Measurements from ENCODE around the gene NRIP1. TPM values are rescaled to one million over a fixed set of nuclear protein-coding genes. Genes with fewer than 3 reads are reported as not detected.

Gene NRIP1
- total and polyA plus RNA-seq, 12 donors, result 8.0 to 75.8 (median 46.0) TPM

- Histone ChIP-seq H3K4me1 (replicated peaks in 1 of 2) (no peaks in the 10 kb centered on the region), H3K9me3 (replicated peaks in 1 of 3) (no peaks in the 10 kb centered on the region), H3K4me3 (no peak overlapping the region), H3K27me3 (no peaks in the 10 kb centered on the region), H3K36me3 (replicated peaks in 1 of 2) (no peaks in the 10 kb centered on the region), H3K27ac (no peak overlapping the region)
- TF ChIP-seq POLR2A (IDR thresholded peaks at IDR 0.05) (no peak), CTCF (IDR thresholded peaks at IDR 0.05) (no peak)
- intact Hi-C loops (cut with DNase I), result no loop called here
- WGBS, 4 donors, result 93 to 98% (median 96%) methylated on average over 4 of the region's 4 CpGs
- DNase-seq, result no peak
Measured at GRCh38 chr21:14952916-14953315, 111.9 kb downstream of the NRIP1 start.

GRCh38 chr21:14949603-14950002 is 115.2 kb downstream of the NRIP1 start:
- no peaks in the 10 kb centered on the region for H3K27me3 ChIP-seq
- H3K4me1 ChIP-seq (replicated peaks in 1 of 2), result no peaks in the 10 kb centered on the region
- H3K36me3 ChIP-seq (replicated peaks in 1 of 2), result no peaks in the 10 kb centered on the region
- 70 to 83% (median 79%) methylated on average over 4 of the region's 4 CpGs for WGBS, 4 donors
- no peaks in the 10 kb centered on the region for H3K9me3 ChIP-seq (replicated peaks in 1 of 3)
- TF ChIP-seq CTCF (IDR thresholded peaks at IDR 0.05) (no peak), POLR2A (IDR thresholded peaks at IDR 0.05) (no peak)
- DNase-seq, result no peak
- intact Hi-C loops (cut with DNase I), result no loop called here
- no peak overlapping the region for H3K4me3 ChIP-seq
- H3K27ac ChIP-seq, result no peak overlapping the region

- no peaks in the 10 kb centered on the region for H3K9me3 ChIP-seq (replicated peaks in 1 of 3)
- intact Hi-C loops (cut with DNase I), result no loop called here
- 77 to 83% (median 81%) methylated on average over 5 of the region's 5 CpGs for WGBS, 4 donors
Measured at GRCh38 chr21:14947613-14948160, 117.1 kb downstream of the NRIP1 start.

GRCh38 chr21:14945176-14945575 is 119.6 kb downstream of the NRIP1 start:
- no peak overlapping the region for H3K27ac ChIP-seq
- TF ChIP-seq POLR2A (IDR thresholded peaks at IDR 0.05) (no peak), CTCF (IDR thresholded peaks at IDR 0.05) (no peak)
- no peaks in the 10 kb centered on the region for H3K4me1 ChIP-seq (replicated peaks in 1 of 2)
- 90 to 93% (median 91%) methylated on average over 3 of the region's 3 CpGs for whole genome bisulfite sequencing, 4 donors
- DNase-seq, result no peak
- no peaks in the 10 kb centered on the region for H3K36me3 ChIP-seq (replicated peaks in 1 of 2)
- no peaks in the 10 kb centered on the region for H3K9me3 ChIP-seq (replicated peaks in 1 of 3)
- intact Hi-C loops (cut with DNase I), result no loop called here
- H3K27me3 ChIP-seq, result no peaks in the 10 kb centered on the region
- no peak overlapping the region for H3K4me3 ChIP-seq

More at GRCh38 chr21:14947613-14948160, 117.1 kb downstream of the NRIP1 start:
- DNase-seq, result no peak
- Histone ChIP-seq H3K4me1 (replicated peaks in 1 of 2) (no peaks in the 10 kb centered on the region), H3K36me3 (replicated peaks in 1 of 2) (no peaks in the 10 kb centered on the region), H3K27ac (no peak overlapping the region), H3K4me3 (no peak overlapping the region), H3K27me3 (no peaks in the 10 kb centered on the region)
- TF ChIP-seq CTCF (IDR thresholded peaks at IDR 0.05), result no peak
- no peak for TF ChIP-seq POLR2A (IDR thresholded peaks at IDR 0.05)
